ENCODE results near the gene EN2.

Gene EN2

GRCh38 chr7:155510975-155511701 is 53.2 kb downstream of the EN2 start:
- DNase-seq: no peak

GRCh38 chr7:155511702-155511996 is 53.7 kb downstream of the EN2 start:
- DNase-seq: no peak

GRCh38 chr7:155512246-155512887 is 54.4 kb downstream of the EN2 start:
- no peak for DNase-seq

DNA sequence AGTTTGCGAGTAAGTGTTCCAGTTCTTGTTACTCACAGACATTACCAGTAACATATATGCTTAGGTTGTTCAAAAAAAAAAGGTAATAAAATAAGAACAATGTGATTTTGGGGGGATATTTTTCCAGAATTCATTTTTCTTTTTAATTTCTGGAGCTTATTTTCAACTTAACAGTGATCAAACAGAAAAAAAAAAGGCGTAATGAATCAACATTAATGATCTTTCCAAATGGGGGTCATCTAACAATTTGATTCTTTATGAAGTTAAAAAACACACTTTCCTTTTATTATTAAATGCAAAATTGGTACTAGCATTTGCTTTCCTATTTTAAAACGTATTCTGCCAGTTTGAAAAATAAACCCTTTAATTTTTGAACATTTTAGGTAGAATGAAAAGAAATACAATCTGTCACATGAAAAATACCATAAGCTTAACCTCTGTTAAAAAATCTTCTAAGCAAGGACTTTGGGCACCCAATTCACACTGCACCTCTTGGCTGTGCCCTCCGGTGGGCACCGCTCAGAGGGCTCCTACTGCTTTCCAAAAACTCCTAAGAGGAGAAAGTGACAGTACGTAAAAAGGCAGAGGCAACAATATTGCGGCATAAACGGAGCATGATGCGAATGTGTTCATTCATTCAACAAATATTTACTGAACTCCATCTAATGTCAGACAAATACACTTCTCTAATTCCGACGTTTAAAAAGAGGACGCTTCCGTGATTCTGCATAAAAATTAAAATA is 55.8 kb downstream of the EN2 start:
- DNase-seq: no peak

DNA sequence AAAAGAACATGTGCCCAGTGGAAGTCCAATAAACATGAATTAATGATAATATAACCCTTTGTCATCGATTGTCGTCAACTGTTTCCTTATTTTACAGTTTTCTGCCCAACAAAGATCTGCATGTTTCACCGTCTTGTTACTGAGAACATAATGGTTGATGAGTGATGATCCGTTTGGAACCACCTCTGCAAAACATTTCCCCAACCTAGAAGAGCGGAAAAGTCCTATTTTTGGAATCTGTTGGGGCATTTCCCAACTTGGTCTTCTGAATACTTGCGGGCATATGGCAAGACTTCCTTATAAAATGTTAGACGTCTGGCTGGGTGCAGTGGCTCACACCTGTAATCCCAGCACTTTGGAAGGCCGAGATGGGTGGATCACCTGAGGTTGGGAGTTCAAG is 56.4 kb downstream of the EN2 start:
- no peak for DNase-seq
